Activated T-helper 2 cell treated with anti-CD3 and anti-CD28 coated beads, Interferon-gamma antibody, Interleukin-2, Interleukin-4, amounts not matched to agents 10 μg/mL and 5 μg/mL and 100 μg/mL, durations not matched to agents 14 hours and 24 hours and 36 hours (primary cell): Measurements from ENCODE around the gene COX7A2L. TPM values are rescaled to one million over a fixed set of nuclear protein-coding genes. Genes with fewer than 3 reads are reported as not detected.
"Not testable (repeated sequence)": the region's sequence is repeated elsewhere in the genome, so short reads cannot be mapped to it uniquely, and the experiment has no call there.

ENCODE experiments used
- DNase-seq: peaks from one replicate; pipeline ENCODE4 v3.0.0; 2021; ENCODE audit warnings: low spot score
- H3K27ac Mint-ChIP-seq: one replicate; pipeline ENCODE4 v1.8.0; 2021; ENCODE audit warnings: mixed read lengths
- H3K27me3 Mint-ChIP-seq: one replicate; pipeline ENCODE4 v1.8.0; 2021; ENCODE audit warnings: low read depth, mixed read lengths
- H3K36me3 Mint-ChIP-seq: one replicate; pipeline ENCODE4 v1.8.0; 2021; ENCODE audit warnings: low read depth, mixed read lengths
- H3K4me1 Mint-ChIP-seq: one replicate; pipeline ENCODE4 v1.8.0; 2021; ENCODE audit warnings: low read depth, mixed read lengths
- H3K4me3 Mint-ChIP-seq: one replicate; pipeline ENCODE4 v1.8.0; 2021; ENCODE audit warnings: low read depth, mild to moderate bottlenecking, moderate library complexity, mixed read lengths
- H3K9me3 Mint-ChIP-seq: one replicate; pipeline ENCODE4 v1.8.0; 2021; ENCODE audit warnings: mixed read lengths
- intact Hi-C: fragments of 100-400 bp; cut with micrococcal nuclease; formaldehyde crosslinking; loops from one replicate; pipeline ENCODE4 v1.15.1; 2023
- total RNA-seq: library from RNA; stranded (reverse); gene quantifications from 2 replicates; pipeline ENCODE4 v1.2.3, GENCODE V29; 2022

COX7A2L gene
- total RNA-seq, 1 donor from 2014 or later: 73.4 TPM

GRCh38 chr2:42360493-42360889, 526 bp downstream of the COX7A2L start:
- peak overlapping the region; percentile 84 for H3K4me3 Mint-ChIP-seq
- H3K9me3 Mint-ChIP-seq: no peaks in the 10 kb centered on the region
- no peak for DNase-seq
- peaks cover 35% of the 10 kb centered on the region for H3K4me1 Mint-ChIP-seq
- peaks cover 4% of the 10 kb centered on the region for H3K36me3 Mint-ChIP-seq
- H3K27ac Mint-ChIP-seq: peak overlapping the region; percentile 96
- H3K27me3 Mint-ChIP-seq: peaks cover 2% of the 10 kb centered on the region
- intact Hi-C loops: loop anchor here (2.0 to 5.0 kb wide), 4 partner anchors 60 to 450 kb away; partner anchors contain the start of gene MTA3

GRCh38 chr2:42359965-42360483, 993 bp downstream of the COX7A2L start:
- Mint-ChIP-seq H3K27ac (peak overlapping the region; percentile 96), H3K27me3 (peaks cover 2% of the 10 kb centered on the region), H3K4me1 (peaks cover 35% of the 10 kb centered on the region), H3K36me3 (peaks cover 4% of the 10 kb centered on the region), H3K9me3 (no peaks in the 10 kb centered on the region), H3K4me3 (peak overlapping the region; percentile 84)
- DNase-seq: no peak
- intact Hi-C loops: loop anchor here (2.0 to 5.0 kb wide), 4 partner anchors 61 to 451 kb away; partner anchors contain the start of gene MTA3

GRCh38 chr2:42359304-42359964, 1.6 kb downstream of the COX7A2L start:
- H3K27ac Mint-ChIP-seq: peak overlapping the region; percentile 96
- no peaks in the 10 kb centered on the region for H3K27me3 Mint-ChIP-seq
- H3K9me3 Mint-ChIP-seq: no peaks in the 10 kb centered on the region
- H3K4me3 Mint-ChIP-seq: peak overlapping the region; percentile 84
- DNase-seq: no peak
- H3K36me3 Mint-ChIP-seq: peaks cover 4% of the 10 kb centered on the region
- H3K4me1 Mint-ChIP-seq: peaks cover 37% of the 10 kb centered on the region
- intact Hi-C loops: no loop called here

DNA sequence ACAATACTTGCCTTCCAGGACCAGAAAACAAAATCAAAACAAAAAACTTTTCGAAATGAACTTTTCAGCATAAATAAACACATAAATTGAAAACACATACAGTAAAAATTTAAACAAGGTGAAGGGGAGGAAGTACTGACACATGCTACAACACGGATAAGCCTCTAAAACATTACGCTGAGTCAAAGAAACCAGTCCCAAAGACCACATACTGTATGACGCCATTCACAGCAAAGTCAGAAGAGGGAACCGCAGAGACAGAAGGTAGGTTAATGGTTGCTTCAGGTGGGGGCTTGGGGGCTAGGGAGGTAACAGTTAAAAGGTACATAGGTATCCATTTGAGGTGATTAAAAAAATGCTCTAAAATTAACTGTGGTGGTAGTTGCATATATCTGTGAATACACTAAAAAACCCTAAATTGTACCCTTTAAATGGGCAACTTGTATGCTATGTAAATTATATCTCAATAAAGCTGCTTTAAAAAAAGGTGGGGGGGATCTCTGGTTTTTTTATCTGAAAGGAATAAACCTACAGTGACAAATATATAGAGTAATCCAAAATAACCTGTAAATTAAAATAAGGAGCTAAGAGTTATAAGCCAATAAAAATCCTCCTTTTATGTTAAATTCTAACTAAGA, 7.1 kb downstream of the COX7A2L start:
- DNase-seq: no peak
- intact Hi-C loops: no loop called here
- Mint-ChIP-seq H3K4me1 (peaks cover 26% of the 10 kb centered on the region), H3K9me3 (no peaks in the 10 kb centered on the region), H3K27me3 (no peaks in the 10 kb centered on the region), H3K4me3 (no peak overlapping the region), H3K27ac (peak overlapping the region; percentile 8), H3K36me3 (peaks cover 46% of the 10 kb centered on the region)

GRCh38 chr2:42351864-42352263, 9.2 kb downstream of the COX7A2L start:
- Mint-ChIP-seq H3K27ac (no peak overlapping the region), H3K4me1 (peaks cover 11% of the 10 kb centered on the region), H3K4me3 (no peak overlapping the region), H3K36me3 (peaks cover 64% of the 10 kb centered on the region), H3K9me3 (no peaks in the 10 kb centered on the region), H3K27me3 (no peaks in the 10 kb centered on the region)
- intact Hi-C loops: no loop called here
- DNase-seq: no peak

GRCh38 chr2:42350434-42351063, 10.5 kb downstream of the COX7A2L start:
- H3K36me3 Mint-ChIP-seq: peaks cover 66% of the 10 kb centered on the region
- no peak overlapping the region for H3K27ac Mint-ChIP-seq
- intact Hi-C loops: no loop called here
- no peak for DNase-seq
- H3K27me3 Mint-ChIP-seq: no peaks in the 10 kb centered on the region
- H3K4me1 Mint-ChIP-seq: peaks cover 11% of the 10 kb centered on the region
- no peak overlapping the region for H3K4me3 Mint-ChIP-seq
- H3K9me3 Mint-ChIP-seq: no peaks in the 10 kb centered on the region

GRCh38 chr2:42348113-42348805, 12.8 kb downstream of the COX7A2L start:
- no peaks in the 10 kb centered on the region for H3K9me3 Mint-ChIP-seq

DNA sequence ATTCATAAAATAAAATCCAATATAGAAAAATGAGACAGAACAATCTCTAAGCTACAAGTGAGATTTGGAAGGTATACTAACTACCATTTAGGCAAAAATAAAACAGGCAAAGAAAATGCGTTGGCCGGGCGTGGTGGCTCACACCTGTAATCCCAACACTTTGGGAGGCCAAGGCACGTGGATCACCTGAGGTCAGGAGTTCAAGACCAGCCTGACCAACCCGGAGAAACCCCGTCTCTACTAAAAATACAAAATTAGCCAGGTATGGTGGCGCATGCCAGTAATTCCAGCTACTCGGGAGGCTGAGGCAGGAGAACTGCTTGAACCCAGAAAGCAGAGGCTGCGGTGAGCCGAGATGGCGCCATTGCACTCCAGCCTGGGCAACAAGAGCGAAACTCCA, 13.5 kb downstream of the COX7A2L start:
- H3K9me3 Mint-ChIP-seq, DNase-seq, intact Hi-C loops, H3K27me3 Mint-ChIP-seq, H3K4me3 Mint-ChIP-seq, H3K27ac Mint-ChIP-seq: not testable (repeated sequence)
- Mint-ChIP-seq H3K4me1 (peaks cover 12% of the 10 kb centered on the region), H3K36me3 (peaks cover 73% of the 10 kb centered on the region)

More at GRCh38 chr2:42348113-42348805, 12.8 kb downstream of the COX7A2L start:
- H3K27me3 Mint-ChIP-seq: no peaks in the 10 kb centered on the region
- peaks cover 71% of the 10 kb centered on the region for H3K36me3 Mint-ChIP-seq
- no peak overlapping the region for H3K27ac Mint-ChIP-seq
- H3K4me3 Mint-ChIP-seq: no peak overlapping the region
- no peak for DNase-seq
- intact Hi-C loops: no loop called here
- H3K4me1 Mint-ChIP-seq: peaks cover 6% of the 10 kb centered on the region

DNA sequence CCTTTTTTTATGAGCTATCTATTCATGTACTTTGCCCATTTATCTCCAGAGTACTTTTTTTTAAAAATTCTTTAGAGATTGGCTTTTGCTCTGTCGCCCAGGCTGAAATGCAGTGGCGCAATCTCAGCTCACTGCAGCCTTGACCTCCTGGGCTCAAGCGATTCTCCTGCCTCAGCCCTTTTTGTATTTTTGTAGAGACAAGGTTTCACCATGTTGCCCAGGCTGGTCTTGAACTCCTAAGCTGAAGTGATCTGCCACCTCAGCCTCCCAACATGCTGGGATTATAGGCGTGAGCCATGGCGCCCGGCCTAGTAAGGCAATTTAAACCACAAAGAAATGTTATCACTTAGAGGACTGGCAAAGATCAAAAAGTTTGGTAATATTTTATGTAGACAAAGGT, 14.2 kb downstream of the COX7A2L start:
- peaks cover 67% of the 10 kb centered on the region for H3K36me3 Mint-ChIP-seq

DNA sequence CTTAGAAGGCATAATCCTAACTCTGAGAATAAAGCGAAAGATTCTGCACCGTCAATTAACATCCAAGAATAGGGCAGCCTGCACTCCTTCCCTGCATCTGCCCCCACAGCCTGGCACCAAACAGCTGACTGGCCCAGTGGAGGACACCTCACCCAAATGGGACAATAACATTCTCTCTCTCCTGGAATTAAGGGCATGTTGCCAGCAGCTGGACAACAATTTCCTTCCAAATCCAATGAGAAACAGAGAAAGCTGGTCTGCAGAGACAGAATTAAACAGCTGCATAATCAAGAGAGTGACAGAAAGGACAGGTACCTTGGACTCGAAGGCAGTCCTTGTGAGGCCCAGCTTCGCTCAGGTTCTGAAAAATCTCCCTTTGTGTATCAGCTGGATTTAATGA, 15.0 kb downstream of the COX7A2L start:
- H3K9me3 Mint-ChIP-seq: no peaks in the 10 kb centered on the region
- intact Hi-C loops: no loop called here
- H3K4me3 Mint-ChIP-seq: no peak overlapping the region
- H3K27me3 Mint-ChIP-seq: no peaks in the 10 kb centered on the region
- peaks cover 25% of the 10 kb centered on the region for H3K4me1 Mint-ChIP-seq
- H3K27ac Mint-ChIP-seq: no peak overlapping the region
- H3K36me3 Mint-ChIP-seq: peaks cover 63% of the 10 kb centered on the region
- no peak for DNase-seq

More for the DNA sequence above, 14.2 kb downstream of the COX7A2L start:
- peaks cover 19% of the 10 kb centered on the region for H3K4me1 Mint-ChIP-seq
- H3K27me3 Mint-ChIP-seq, H3K9me3 Mint-ChIP-seq, H3K27ac Mint-ChIP-seq, intact Hi-C loops, H3K4me3 Mint-ChIP-seq, DNase-seq: not testable (repeated sequence)

DNA sequence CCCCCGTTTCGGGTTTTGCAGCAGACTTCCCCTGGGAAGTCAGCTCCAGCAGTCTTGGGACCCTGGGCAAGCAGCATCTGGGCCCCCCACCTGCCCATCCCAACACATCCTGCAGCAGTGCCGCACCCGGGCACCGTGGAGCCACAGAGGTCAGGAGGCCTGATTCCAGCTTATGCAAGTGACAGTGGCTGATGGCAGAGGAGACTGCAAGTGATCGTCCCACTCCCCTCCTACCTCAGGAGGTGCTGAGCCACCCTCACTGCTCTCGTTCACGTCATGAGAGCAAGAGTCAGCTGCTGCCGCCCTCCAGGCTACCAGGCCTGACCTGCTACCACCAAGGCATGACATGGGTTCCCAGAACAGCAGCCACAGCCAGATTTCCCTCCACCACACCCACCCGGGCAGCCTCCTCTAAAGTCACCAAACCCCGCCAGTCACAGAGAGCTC, 18.2 kb downstream of the COX7A2L start:
- Mint-ChIP-seq H3K36me3 (peaks cover 57% of the 10 kb centered on the region), H3K27ac (peak overlapping the region; percentile 47)

DNA sequence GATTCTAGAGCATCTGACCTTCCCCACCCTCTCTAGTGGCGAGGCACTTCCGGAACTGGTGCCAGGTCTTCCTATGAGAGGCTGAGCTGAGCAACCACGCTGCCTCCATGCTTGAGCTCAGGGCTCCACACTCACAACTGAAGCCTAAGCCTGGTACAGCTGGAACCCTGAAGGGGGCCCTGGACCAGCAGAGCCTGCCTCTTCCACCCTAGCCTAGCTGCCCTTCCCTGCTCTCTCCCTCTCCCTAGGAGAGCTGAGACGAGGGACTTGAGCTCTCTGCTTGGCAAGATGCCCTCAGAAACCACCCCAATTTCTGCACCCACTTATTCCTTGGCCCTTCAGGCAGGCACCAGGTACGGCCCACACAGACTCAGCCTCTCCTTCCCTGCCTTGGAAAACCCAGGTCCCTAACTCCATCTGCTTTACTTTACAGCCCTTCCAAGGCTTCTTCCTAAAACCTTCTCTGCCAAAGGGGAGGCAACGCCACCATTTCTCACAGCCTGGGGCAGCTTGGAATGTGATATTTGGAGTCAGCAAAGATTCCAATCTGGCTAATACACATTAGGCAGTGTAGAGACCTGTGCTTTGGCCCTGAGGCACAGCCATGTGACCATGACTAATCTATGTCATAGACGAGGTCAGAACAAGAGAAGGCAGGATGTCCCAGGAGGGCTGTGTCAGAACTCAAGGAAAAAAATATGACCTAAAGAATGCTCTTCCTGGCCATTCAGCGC, 18.8 kb downstream of the COX7A2L start:
- Mint-ChIP-seq H3K27me3 (no peaks in the 10 kb centered on the region), H3K9me3 (no peaks in the 10 kb centered on the region), H3K4me3 (no peak overlapping the region), H3K27ac (peak overlapping the region; percentile 74), H3K4me1 (peaks cover 25% of the 10 kb centered on the region), H3K36me3 (peaks cover 59% of the 10 kb centered on the region)
- no peak for DNase-seq
- intact Hi-C loops: no loop called here

More for the DNA sequence above, 18.2 kb downstream of the COX7A2L start:
- no peak for DNase-seq
- H3K27me3 Mint-ChIP-seq: no peaks in the 10 kb centered on the region
- no peaks in the 10 kb centered on the region for H3K9me3 Mint-ChIP-seq
- intact Hi-C loops: no loop called here
- peaks cover 25% of the 10 kb centered on the region for H3K4me1 Mint-ChIP-seq
- no peak overlapping the region for H3K4me3 Mint-ChIP-seq
